Esophagus squamous epithelium (tissue), 4 donors: Measurements from ENCODE around the gene NCEH1.

Experiments used
- CTCF ChIP-seq, 6 experiments: fragments of 450-650 bp in 4 of 6; fragments of 200-600 bp in 2 of 6; sonication (generic) in 2 of 6; IDR thresholded peaks; one replicate each; pipeline ENCODE4 v1.5.1; 2016 to 2019; ENCODE audit warnings: antibody characterized with exemption in 6 of 6, mild to moderate bottlenecking in 4 of 6, moderate library complexity in 4 of 6
- POLR2A ChIP-seq, 4 donors: fragments of 450-650 bp; IDR thresholded peaks; one replicate each; pipeline ENCODE4 v1.6.1; 2017; ENCODE audit warnings: antibody characterized with exemption in 4 of 4, mild to moderate bottlenecking in 4 of 4, moderate library complexity in 3 of 4

GRCh38 chr3:172685331-172686214, 25.3 kb downstream of the NCEH1 start:
- TF ChIP-seq POLR2A (IDR thresholded peaks at IDR 0.05): no peak
- TF ChIP-seq CTCF (IDR thresholded peaks at IDR 0.05): no peak
